Measurements from ENCODE around the gene DCLRE1A. TPM values are rescaled to one million over a fixed set of nuclear protein-coding genes. Genes with fewer than 3 reads are reported as not detected.

DCLRE1A gene
- total and polyA plus RNA-seq, 2 experiments from 2014 or later = 6.1 to 13.8 TPM

DNA sequence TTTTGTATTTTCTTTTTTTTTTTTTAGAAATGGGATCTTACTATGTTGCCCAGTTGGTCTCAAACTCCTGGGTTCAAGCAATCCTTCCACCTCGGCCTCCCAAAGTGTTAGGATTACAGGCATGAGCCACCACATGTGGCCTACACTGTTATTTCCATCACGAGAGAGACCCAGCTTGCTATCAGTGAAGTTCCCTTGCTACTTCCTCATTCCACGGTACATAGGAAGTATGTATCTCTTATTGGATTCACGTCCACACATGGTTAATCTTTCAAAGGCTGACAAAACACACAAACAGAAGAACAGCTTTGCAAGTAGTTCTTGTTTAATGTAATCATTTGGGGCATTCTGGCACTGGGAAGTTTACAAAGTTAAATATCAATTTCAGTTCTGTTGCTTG lies 50.9 kb downstream of the DCLRE1A start:
- Histone ChIP-seq H3K79me2 (replicated peaks; ENCODE audit: insufficient read depth) (no peaks in the 10 kb centered on the region), H3K9me2 (ENCODE audit: insufficient read depth) (no peaks in the 10 kb centered on the region), H3K27me3 (ENCODE audit: insufficient read depth) (no peaks in the 10 kb centered on the region), H3K4me3 (no peak overlapping the region), H3K36me3 (ENCODE audit: insufficient read depth) (no peaks in the 10 kb centered on the region), H3K27ac (ENCODE audit: low read depth) (no peak overlapping the region), H3K4me1 (ENCODE audit: insufficient read depth) (no peaks in the 10 kb centered on the region), H2AFZ (no peak overlapping the region), H3K4me2 (no peak overlapping the region), H3F3A (replicated peaks; ENCODE audit: low read depth) (no peaks in the 10 kb centered on the region), H4K20me1 (replicated peaks; ENCODE audit: insufficient read depth) (no peaks in the 10 kb centered on the region)
- Mint-ChIP-seq H3K36me3 (ENCODE audit: low read depth) (no peaks in the 10 kb centered on the region), H3K4me1 (no peaks in the 10 kb centered on the region), H3K27ac (no peak overlapping the region), H3K4me3 (no peak overlapping the region), H3K27me3 (ENCODE audit: insufficient read depth, low read depth, poor library complexity) (no peaks in the 10 kb centered on the region), H3K9me3 (no peaks in the 10 kb centered on the region)
- no peak for ATAC-seq
- no peak for DNase-seq (ENCODE audit: low spot score)
- TF ChIP-seq ZNF114 (CRISPR knock-in tag; IDR thresholded peaks at IDR 0.05) = no peak
- TF ChIP-seq EZH2phosphoT487 (IDR thresholded peaks at IDR 0.05; ENCODE audit: unreplicated experiment) = no peak
- TF ChIP-seq, protein P1, sequence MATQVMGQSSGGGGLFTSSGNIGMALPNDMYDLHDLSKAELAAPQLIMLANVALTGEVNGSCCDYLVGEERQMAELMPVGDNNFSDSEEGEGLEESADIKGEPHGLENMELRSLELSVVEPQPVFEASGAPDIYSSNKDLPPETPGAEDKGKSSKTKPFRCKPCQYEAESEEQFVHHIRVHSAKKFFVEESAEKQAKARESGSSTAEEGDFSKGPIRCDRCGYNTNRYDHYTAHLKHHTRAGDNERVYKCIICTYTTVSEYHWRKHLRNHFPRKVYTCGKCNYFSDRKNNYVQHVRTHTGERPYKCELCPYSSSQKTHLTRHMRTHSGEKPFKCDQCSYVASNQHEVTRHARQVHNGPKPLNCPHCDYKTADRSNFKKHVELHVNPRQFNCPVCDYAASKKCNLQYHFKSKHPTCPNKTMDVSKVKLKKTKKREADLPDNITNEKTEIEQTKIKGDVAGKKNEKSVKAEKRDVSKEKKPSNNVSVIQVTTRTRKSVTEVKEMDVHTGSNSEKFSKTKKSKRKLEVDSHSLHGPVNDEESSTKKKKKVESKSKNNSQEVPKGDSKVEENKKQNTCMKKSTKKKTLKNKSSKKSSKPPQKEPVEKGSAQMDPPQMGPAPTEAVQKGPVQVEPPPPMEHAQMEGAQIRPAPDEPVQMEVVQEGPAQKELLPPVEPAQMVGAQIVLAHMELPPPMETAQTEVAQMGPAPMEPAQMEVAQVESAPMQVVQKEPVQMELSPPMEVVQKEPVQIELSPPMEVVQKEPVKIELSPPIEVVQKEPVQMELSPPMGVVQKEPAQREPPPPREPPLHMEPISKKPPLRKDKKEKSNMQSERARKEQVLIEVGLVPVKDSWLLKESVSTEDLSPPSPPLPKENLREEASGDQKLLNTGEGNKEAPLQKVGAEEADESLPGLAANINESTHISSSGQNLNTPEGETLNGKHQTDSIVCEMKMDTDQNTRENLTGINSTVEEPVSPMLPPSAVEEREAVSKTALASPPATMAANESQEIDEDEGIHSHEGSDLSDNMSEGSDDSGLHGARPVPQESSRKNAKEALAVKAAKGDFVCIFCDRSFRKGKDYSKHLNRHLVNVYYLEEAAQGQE (IDR thresholded peaks at IDR 0.05; ENCODE audit: unreplicated experiment) = no peak
- no peak for TF ChIP-seq EZH2 (IDR thresholded peaks at IDR 0.05; ENCODE audit: low read depth, unreplicated experiment)
- TF ChIP-seq, protein P2, sequence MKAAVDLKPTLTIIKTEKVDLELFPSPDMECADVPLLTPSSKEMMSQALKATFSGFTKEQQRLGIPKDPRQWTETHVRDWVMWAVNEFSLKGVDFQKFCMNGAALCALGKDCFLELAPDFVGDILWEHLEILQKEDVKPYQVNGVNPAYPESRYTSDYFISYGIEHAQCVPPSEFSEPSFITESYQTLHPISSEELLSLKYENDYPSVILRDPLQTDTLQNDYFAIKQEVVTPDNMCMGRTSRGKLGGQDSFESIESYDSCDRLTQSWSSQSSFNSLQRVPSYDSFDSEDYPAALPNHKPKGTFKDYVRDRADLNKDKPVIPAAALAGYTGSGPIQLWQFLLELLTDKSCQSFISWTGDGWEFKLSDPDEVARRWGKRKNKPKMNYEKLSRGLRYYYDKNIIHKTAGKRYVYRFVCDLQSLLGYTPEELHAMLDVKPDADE (IDR thresholded peaks at IDR 0.05) = no peak
- TF ChIP-seq JUNB (IDR thresholded peaks at IDR 0.05; ENCODE audit: unreplicated experiment) = no peak
- TF ChIP-seq, protein P3, sequence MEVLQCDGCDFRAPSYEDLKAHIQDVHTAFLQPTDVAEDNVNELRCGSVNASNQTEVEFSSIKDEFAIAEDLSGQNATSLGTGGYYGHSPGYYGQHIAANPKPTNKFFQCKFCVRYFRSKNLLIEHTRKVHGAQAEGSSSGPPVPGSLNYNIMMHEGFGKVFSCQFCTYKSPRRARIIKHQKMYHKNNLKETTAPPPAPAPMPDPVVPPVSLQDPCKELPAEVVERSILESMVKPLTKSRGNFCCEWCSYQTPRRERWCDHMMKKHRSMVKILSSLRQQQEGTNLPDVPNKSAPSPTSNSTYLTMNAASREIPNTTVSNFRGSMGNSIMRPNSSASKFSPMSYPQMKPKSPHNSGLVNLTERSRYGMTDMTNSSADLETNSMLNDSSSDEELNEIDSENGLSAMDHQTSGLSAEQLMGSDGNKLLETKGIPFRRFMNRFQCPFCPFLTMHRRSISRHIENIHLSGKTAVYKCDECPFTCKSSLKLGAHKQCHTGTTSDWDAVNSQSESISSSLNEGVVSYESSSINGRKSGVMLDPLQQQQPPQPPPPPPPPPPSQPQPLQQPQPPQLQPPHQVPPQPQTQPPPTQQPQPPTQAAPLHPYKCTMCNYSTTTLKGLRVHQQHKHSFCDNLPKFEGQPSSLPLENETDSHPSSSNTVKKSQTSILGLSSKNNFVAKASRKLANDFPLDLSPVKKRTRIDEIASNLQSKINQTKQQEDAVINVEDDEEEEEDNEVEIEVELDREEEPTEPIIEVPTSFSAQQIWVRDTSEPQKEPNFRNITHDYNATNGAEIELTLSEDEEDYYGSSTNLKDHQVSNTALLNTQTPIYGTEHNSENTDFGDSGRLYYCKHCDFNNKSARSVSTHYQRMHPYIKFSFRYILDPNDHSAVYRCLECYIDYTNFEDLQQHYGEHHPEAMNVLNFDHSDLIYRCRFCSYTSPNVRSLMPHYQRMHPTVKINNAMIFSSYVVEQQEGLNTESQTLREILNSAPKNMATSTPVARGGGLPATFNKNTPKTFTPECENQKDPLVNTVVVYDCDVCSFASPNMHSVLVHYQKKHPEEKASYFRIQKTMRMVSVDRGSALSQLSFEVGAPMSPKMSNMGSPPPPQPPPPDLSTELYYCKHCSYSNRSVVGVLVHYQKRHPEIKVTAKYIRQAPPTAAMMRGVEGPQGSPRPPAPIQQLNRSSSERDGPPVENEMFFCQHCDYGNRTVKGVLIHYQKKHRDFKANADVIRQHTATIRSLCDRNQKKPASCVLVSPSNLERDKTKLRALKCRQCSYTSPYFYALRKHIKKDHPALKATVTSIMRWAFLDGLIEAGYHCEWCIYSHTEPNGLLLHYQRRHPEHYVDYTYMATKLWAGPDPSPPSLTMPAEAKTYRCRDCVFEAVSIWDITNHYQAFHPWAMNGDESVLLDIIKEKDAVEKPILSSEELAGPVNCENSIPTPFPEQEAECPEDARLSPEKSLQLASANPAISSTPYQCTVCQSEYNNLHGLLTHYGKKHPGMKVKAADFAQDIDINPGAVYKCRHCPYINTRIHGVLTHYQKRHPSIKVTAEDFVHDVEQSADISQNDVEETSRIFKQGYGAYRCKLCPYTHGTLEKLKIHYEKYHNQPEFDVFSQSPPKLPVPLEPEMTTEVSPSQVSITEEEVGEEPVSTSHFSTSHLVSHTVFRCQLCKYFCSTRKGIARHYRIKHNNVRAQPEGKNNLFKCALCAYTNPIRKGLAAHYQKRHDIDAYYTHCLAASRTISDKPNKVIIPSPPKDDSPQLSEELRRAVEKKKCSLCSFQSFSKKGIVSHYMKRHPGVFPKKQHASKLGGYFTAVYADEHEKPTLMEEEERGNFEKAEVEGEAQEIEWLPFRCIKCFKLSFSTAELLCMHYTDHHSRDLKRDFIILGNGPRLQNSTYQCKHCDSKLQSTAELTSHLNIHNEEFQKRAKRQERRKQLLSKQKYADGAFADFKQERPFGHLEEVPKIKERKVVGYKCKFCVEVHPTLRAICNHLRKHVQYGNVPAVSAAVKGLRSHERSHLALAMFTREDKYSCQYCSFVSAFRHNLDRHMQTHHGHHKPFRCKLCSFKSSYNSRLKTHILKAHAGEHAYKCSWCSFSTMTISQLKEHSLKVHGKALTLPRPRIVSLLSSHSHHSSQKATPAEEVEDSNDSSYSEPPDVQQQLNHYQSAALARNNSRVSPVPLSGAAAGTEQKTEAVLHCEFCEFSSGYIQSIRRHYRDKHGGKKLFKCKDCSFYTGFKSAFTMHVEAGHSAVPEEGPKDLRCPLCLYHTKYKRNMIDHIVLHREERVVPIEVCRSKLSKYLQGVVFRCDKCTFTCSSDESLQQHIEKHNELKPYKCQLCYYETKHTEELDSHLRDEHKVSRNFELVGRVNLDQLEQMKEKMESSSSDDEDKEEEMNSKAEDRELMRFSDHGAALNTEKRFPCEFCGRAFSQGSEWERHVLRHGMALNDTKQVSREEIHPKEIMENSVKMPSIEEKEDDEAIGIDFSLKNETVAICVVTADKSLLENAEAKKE (CRISPR knock-in tag; IDR thresholded peaks at IDR 0.05) = no peak
- no peak for TF ChIP-seq NANOG (IDR thresholded peaks at IDR 0.05; ENCODE audit: borderline replicate concordance)
- no peak for TF ChIP-seq ZNF331 (CRISPR knock-in tag; IDR thresholded peaks at IDR 0.05; ENCODE audit: low read depth)
- TF ChIP-seq STAT1 (IDR thresholded peaks at IDR 0.05; ENCODE audit: unreplicated experiment) = no peak
- TF ChIP-seq POLR2AphosphoS5 (IDR thresholded peaks at IDR 0.05; ENCODE audit: low read depth) = no peak
- no peak for TF ChIP-seq CTCF (conservative IDR thresholded peaks at IDR 0.05; ENCODE audit: low read depth in 2 of 2)

Data from GM23338 (cell line).